ENCODE measurements around the gene FOXP1.

FOXP1 gene

DNA sequence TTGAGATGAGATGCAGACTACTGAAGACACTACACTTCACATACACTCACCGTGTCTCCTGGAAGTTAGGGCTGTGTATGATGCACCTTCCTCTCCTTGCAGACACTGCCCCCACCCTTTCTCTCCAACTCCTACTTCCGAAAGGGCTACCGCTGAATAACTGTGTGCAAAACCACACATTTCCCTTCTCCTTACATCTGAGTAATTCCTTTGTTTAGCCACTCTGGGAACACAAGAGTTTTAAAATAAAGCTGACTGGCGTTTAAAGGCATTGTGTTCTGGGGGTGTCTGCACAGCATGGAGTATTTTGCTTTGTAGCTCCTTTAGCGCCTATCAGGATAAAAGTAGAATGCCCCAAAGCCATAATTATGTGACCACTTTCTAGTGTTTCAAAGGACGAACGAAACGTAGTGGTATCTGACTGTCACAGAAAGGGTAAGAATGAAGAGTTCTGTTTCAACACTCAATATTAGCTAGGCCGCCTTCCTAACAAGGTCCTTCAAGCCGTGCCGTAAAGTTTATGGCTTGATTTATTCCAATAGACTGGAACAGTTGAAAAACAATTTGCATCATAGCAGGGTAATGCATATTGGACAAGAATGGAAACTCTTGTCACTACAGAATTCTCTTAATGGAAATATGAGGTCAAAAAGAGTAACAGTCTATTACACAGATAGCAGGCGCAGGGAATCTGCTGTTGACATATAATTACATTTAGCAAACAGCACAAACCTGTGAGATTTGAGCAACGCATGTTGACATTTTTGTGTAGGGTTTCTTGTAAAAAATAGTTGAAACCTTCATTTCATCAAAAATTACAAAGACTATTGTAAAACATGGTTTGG, 619.9 kb downstream of the FOXP1 start:
- DNase-seq (ENCODE audit: low read depth in 3 of 3, low spot score in 1 of 3), result no peak

- no peak for DNase-seq (ENCODE audit: low read depth in 3 of 3, low spot score in 1 of 3)
These were observed 623.8 kb downstream of the FOXP1 start for GRCh38 chr3:70959506-70960291.

DNA sequence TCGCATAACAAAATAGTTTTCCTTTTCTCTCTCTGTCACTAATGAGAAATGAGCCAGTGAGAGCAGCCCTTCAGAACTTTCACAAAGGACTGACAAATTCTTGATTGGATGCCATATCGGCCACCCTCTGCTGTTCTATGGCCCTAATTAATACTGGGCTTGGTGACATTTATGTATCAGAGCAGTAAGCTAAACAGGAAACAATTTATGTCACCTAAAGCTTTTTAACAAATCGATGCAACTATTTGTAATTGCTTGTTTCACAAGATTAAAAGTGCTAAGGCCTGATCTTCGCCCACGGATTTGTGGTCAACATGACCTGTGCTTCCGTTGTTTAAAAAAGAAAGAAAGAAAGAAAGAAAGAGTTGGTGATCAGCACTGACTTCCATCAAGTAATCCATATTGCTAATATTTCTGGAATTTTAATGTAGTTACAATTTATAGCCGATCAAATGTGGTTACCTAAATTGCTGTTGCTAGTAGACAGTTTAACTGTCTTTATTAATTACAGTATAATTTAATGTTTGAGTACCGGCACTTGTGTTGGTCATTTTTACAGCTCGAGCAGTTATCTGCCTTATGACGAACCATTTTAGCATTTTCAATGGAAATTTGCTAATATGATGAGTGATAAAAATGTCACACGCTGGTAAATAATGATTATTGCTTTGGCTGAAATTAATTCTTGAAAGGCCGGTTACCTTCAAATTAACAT, 631.3 kb downstream of the FOXP1 start:
- no peak for DNase-seq (ENCODE audit: low read depth in 3 of 3, low spot score in 1 of 3)

- no peak for DNase-seq (ENCODE audit: low read depth in 3 of 3, low spot score in 1 of 3)
These were observed 632.2 kb downstream of the FOXP1 start for GRCh38 chr3:70951316-70951715.

DNA sequence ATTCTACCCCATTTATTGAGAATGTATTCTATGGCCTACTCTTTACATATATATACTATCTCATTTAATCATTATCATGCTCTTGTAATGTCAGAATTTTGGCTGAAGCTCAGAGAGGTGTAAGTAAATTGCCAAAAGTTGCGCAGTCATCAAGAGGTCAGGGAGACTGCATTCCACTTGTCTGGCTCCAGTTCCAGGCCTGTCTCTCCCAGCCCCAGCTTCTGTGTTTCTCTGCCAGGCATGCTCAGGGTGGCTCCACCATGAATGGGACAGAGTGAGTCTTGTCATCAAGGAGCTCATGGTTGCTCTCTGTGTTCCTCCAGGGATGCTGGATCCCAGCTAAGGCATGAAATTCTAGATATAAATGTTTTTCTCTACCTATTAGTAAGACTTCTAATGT, 635.9 kb downstream of the FOXP1 start:
- DNase-seq (ENCODE audit: low read depth in 3 of 3, low spot score in 1 of 3), result no peak

- DNase-seq (ENCODE audit: low read depth in 3 of 3, low spot score in 1 of 3), result no peak
These were observed 639.6 kb downstream of the FOXP1 start for GRCh38 chr3:70943886-70944285.

- DNase-seq (ENCODE audit: low read depth in 3 of 3, low spot score in 1 of 3), result no peak
These were observed 650.3 kb downstream of the FOXP1 start for GRCh38 chr3:70933105-70933810.

DNA sequence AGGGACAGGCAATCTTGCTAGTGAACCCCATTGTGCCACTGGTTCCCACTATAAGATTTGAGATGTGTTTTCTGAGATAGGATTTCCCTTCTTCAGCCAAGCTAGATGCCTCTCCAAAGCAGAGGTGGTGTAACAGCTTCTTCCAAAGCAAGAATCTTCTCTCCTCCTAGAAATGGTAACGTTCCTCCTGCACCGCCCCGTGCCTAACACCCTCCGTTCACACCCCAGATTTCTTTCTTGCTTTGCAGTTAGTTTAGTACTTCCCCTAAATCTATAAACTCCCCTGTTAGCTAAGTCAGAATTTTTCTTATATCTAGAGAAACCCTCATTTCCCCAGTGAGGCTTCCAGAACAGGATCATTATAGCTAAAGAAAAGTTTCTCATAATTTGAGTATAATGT, 653.5 kb downstream of the FOXP1 start:
- no peak for DNase-seq (ENCODE audit: low read depth in 3 of 3, low spot score in 1 of 3)

- no peak for DNase-seq (ENCODE audit: low read depth in 3 of 3, low spot score in 1 of 3)
These were observed 656.3 kb downstream of the FOXP1 start for GRCh38 chr3:70927239-70927638.

GRCh38 chr3:70926835-70927234, 656.7 kb downstream of the FOXP1 start:
- no peak for DNase-seq (ENCODE audit: low read depth in 3 of 3, low spot score in 1 of 3)

- no peak for DNase-seq (ENCODE audit: low read depth in 3 of 3, low spot score in 1 of 3)
These were observed 663.9 kb downstream of the FOXP1 start for GRCh38 chr3:70919661-70920060.

DNA sequence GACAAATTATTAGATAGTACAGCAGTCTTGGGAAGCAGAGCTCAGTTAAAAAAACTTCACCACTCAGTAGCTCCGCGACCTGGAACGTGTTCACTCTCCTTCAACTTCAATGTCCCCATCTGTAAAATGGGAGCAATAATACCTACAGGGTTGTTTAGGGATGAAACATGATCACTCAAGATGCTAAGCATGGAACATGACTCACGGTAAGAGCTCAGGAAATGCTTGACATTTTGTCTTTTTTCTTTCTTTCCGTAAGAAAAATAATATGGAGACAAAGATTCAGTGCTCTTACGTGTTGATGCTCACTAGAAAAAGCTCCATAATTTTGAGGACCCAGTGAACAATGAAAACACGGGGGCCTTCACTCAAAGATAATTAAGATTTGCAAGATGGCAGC, 664.4 kb downstream of the FOXP1 start:
- no peak for DNase-seq (ENCODE audit: low read depth in 3 of 3, low spot score in 1 of 3)

GRCh38 chr3:70916375-70917055, 667.0 kb downstream of the FOXP1 start:
- no peak for DNase-seq (ENCODE audit: low read depth in 3 of 3, low spot score in 1 of 3)

GRCh38 chr3:70914862-70915261, 668.7 kb downstream of the FOXP1 start:
- DNase-seq (ENCODE audit: low read depth in 3 of 3, low spot score in 1 of 3), result no peak

- no peak for DNase-seq (ENCODE audit: low read depth in 3 of 3, low spot score in 1 of 3)
These were observed 671.8 kb downstream of the FOXP1 start for GRCh38 chr3:70911719-70912118.

DNA sequence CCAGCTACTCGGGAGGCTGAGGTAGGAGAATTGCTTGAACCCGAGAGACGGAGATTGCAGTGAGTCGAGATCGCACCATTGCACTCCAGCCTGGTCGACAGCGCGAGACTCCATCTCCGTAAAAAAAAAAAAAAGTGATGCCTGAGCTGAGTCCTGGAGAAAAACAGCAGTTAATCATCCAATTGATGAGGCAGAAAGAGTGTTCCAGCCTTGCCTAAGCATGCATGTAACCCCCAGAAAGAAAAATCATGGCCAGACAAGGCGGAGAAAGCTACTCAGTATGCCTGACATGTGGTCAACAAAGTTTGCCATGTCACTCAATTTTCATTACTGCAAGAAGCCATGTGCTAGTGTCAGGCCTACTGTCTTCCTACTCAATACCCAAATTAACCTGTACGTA, 678.0 kb downstream of the FOXP1 start:
- no peak for DNase-seq (ENCODE audit: low read depth in 3 of 3, low spot score in 1 of 3)
